ENCODE results near the gene RCVRN.

Gene RCVRN

DNA sequence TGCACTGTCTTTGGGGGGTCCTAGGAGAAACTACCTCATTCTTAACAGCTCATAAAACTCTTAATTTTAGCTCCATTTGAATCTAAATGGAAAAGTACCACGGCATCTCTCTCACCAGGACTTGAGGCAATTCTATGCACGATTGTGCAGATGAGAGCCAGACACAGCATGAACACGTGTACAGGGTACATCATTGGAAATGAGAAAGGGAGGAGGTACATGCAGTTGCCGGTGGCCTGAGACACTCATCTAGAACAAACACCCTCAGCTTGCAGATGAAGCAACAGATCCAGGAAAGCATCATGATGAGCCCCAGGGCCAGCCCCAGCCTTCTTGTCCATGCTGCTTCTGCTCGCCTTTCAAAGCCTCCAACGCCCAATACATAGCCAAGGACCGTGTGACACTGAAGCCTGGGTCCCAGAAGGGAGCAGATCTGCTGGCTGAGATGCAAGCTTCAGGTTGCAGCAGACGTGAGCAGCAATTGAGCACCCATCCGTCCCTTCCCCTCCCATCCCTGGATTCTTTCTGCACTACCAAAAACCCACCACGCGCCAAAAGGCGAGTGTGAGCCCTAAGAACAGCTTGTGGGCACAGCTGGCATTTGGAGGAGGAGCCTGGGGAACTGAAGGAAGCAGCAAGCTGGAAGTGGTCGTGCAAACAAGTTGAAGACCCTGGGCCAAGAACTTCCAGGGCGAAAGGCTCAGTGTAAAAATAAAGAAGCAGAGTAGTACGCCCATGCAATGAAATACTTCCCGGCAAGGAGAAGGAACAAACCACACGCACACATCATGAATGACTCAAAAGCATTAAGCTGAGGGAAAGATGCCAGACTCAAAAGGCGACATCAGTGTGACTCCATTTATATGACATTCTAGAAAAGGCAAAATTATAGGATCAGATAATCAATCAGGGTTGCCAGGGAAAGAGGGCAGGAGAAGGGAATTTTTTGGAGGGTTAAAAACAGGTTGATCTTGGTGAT is 7.3 kb upstream of the RCVRN start:
- TF ChIP-seq TCF12 (IDR thresholded peaks at IDR 0.05; ENCODE audit: low read depth) (no peak), NFIC (IDR thresholded peaks at IDR 0.05) (no peak), TAF1 (IDR thresholded peaks at IDR 0.05; ENCODE audit: low read depth) (no peak), CEBPB (IDR thresholded peaks at IDR 0.05) (no peak), FOXM1 (IDR thresholded peaks at IDR 0.05; ENCODE audit: borderline replicate concordance, low read depth) (no peak), USF1 (IDR thresholded peaks at IDR 0.05) (no peak), EP300 (IDR thresholded peaks at IDR 0.05; ENCODE audit: borderline replicate concordance) (no peak), CREB1 (IDR thresholded peaks at IDR 0.05; ENCODE audit: low read depth) (no peak), YY1 (IDR thresholded peaks at IDR 0.05; ENCODE audit: low read depth) (no peak), RAD21 (IDR thresholded peaks at IDR 0.05; ENCODE audit: low read depth) (no peak), EGR1 (IDR thresholded peaks at IDR 0.05) (no peak), TEAD4 (IDR thresholded peaks at IDR 0.05) (no peak), ZBTB7A (IDR thresholded peaks at IDR 0.05; ENCODE audit: low read depth) (no peak), MAX (IDR thresholded peaks at IDR 0.05) (no peak)
- TF ChIP-seq, protein P1, sequence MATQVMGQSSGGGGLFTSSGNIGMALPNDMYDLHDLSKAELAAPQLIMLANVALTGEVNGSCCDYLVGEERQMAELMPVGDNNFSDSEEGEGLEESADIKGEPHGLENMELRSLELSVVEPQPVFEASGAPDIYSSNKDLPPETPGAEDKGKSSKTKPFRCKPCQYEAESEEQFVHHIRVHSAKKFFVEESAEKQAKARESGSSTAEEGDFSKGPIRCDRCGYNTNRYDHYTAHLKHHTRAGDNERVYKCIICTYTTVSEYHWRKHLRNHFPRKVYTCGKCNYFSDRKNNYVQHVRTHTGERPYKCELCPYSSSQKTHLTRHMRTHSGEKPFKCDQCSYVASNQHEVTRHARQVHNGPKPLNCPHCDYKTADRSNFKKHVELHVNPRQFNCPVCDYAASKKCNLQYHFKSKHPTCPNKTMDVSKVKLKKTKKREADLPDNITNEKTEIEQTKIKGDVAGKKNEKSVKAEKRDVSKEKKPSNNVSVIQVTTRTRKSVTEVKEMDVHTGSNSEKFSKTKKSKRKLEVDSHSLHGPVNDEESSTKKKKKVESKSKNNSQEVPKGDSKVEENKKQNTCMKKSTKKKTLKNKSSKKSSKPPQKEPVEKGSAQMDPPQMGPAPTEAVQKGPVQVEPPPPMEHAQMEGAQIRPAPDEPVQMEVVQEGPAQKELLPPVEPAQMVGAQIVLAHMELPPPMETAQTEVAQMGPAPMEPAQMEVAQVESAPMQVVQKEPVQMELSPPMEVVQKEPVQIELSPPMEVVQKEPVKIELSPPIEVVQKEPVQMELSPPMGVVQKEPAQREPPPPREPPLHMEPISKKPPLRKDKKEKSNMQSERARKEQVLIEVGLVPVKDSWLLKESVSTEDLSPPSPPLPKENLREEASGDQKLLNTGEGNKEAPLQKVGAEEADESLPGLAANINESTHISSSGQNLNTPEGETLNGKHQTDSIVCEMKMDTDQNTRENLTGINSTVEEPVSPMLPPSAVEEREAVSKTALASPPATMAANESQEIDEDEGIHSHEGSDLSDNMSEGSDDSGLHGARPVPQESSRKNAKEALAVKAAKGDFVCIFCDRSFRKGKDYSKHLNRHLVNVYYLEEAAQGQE (IDR thresholded peaks at IDR 0.05; ENCODE audit: low read depth) = no peak

DNA sequence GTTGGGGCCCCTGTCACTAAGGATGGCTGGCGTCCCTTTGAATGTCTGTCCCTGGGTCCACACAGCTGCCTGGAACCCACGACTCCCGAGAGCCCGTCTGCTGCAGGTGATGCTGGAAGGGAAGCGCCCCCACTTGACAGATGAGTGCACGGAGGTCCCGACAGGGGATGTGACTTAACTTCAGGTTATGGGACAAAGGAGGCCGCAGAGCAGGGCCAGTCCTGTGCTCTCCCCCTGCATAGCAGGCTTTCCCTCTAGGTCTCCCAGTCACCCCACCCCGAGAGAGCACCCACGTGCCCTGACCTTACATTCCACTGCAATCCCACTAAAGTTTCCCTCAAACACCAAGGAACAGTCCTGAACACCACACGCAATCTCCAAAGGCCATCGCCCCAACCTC is 6.0 kb upstream of the RCVRN start:
- TF ChIP-seq EGR1 (IDR thresholded peaks at IDR 0.05) = no peak
- TF ChIP-seq YY1 (IDR thresholded peaks at IDR 0.05; ENCODE audit: low read depth) = no peak
- TF ChIP-seq NFIC (IDR thresholded peaks at IDR 0.05) = no peak
- TF ChIP-seq USF1 (IDR thresholded peaks at IDR 0.05) = no peak
- TF ChIP-seq ZBTB7A (IDR thresholded peaks at IDR 0.05; ENCODE audit: low read depth) = no peak
- TF ChIP-seq CREB1 (IDR thresholded peaks at IDR 0.05; ENCODE audit: low read depth) = no peak
- TF ChIP-seq MAX (IDR thresholded peaks at IDR 0.05) = no peak
- TF ChIP-seq EP300 (IDR thresholded peaks at IDR 0.05; ENCODE audit: borderline replicate concordance) = no peak
- no peak for TF ChIP-seq FOXM1 (IDR thresholded peaks at IDR 0.05; ENCODE audit: borderline replicate concordance, low read depth)
- no peak for TF ChIP-seq TCF12 (IDR thresholded peaks at IDR 0.05; ENCODE audit: low read depth)
- no peak for TF ChIP-seq TAF1 (IDR thresholded peaks at IDR 0.05; ENCODE audit: low read depth)
- no peak for TF ChIP-seq RAD21 (IDR thresholded peaks at IDR 0.05; ENCODE audit: low read depth)
- TF ChIP-seq TEAD4 (IDR thresholded peaks at IDR 0.05) = no peak
- TF ChIP-seq CEBPB (IDR thresholded peaks at IDR 0.05) = no peak
- TF ChIP-seq, protein P1 (IDR thresholded peaks at IDR 0.05; ENCODE audit: low read depth) = no peak

- no peak for TF ChIP-seq MAX (IDR thresholded peaks at IDR 0.05)
- TF ChIP-seq YY1 (IDR thresholded peaks at IDR 0.05; ENCODE audit: low read depth) = no peak
- TF ChIP-seq CREB1 (IDR thresholded peaks at IDR 0.05; ENCODE audit: low read depth) = no peak
- TF ChIP-seq TEAD4 (IDR thresholded peaks at IDR 0.05) = no peak
- TF ChIP-seq CEBPB (IDR thresholded peaks at IDR 0.05) = no peak
- TF ChIP-seq TCF12 (IDR thresholded peaks at IDR 0.05; ENCODE audit: low read depth) = no peak
- TF ChIP-seq RAD21 (IDR thresholded peaks at IDR 0.05; ENCODE audit: low read depth) = no peak
- TF ChIP-seq USF1 (IDR thresholded peaks at IDR 0.05) = no peak
- TF ChIP-seq FOXM1 (IDR thresholded peaks at IDR 0.05; ENCODE audit: borderline replicate concordance, low read depth) = no peak
- TF ChIP-seq ZBTB7A (IDR thresholded peaks at IDR 0.05; ENCODE audit: low read depth) = no peak
- TF ChIP-seq, protein P1 (IDR thresholded peaks at IDR 0.05; ENCODE audit: low read depth) = no peak
- TF ChIP-seq NFIC (IDR thresholded peaks at IDR 0.05) = no peak
- no peak for TF ChIP-seq EP300 (IDR thresholded peaks at IDR 0.05; ENCODE audit: borderline replicate concordance)
- TF ChIP-seq TAF1 (IDR thresholded peaks at IDR 0.05; ENCODE audit: low read depth) = no peak
- no peak for TF ChIP-seq EGR1 (IDR thresholded peaks at IDR 0.05)
Observed at GRCh38 chr17:9908649-9909042, 3.6 kb upstream of the RCVRN start.

Measured in Ishikawa (cell line).